Stimulated activated CD4-positive, alpha-beta T cell treated with anti-CD3 and anti-CD28 coated beads, TNF-alpha, amount 100 ng/mL, for 4 hours (primary cell): Measurements from ENCODE around the gene FAM118B.
"Not testable (repeated sequence)": the region's sequence is repeated elsewhere in the genome, so short reads cannot be mapped to it uniquely, and the experiment has no call there.

Experiments
- DNase-seq, 3 experiments: peaks; one replicate each; pipeline ENCODE4 v3.0.0-alpha.2; 2020; ENCODE audit warnings: low read depth in 3 of 3

Gene FAM118B

DNA sequence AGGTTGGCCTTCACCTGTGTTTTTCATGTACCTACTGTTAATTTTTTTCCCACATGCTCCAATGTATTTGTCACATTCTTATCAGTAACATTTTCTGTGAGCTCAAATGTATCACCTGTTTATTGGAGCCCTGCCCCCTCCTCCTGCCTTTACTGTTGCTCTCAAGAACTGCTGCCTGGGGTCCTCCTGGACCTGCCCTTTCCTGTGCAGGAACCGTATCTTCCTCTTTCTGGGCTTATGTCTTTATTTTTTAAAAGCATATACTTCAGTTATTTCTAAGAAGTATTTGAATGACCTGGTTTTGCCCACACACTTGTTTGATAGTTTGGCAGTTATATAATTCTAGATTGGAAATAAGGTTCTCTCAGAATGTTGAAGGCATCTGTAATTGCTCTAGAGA is 5.9 kb downstream of the FAM118B start:
- DNase-seq = no peak

- no peak for DNase-seq
These were observed 8.0 kb downstream of the FAM118B start for GRCh38 chr11:126219547-126219946.

- no peak for DNase-seq
These were observed 13.2 kb downstream of the FAM118B start for GRCh38 chr11:126224647-126225294.

DNA sequence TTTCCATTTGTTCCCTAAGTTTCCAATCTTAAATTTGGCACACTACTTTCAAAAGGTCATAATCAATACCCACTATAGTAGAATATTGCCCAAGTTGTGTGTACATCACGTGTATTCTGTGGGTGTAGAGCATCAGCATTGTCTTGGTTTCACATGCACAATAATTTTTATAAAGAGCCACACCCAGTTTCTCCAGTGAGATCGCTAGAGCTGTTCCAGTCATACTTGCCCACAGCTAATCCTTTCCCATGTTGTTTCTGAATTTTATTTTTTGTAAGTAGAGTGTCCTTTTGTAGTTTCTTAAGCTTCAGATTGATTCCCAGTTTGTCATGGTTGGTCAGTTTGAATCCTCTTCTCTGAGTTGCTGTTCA is 13.7 kb downstream of the FAM118B start:
- no peak for DNase-seq

DNA sequence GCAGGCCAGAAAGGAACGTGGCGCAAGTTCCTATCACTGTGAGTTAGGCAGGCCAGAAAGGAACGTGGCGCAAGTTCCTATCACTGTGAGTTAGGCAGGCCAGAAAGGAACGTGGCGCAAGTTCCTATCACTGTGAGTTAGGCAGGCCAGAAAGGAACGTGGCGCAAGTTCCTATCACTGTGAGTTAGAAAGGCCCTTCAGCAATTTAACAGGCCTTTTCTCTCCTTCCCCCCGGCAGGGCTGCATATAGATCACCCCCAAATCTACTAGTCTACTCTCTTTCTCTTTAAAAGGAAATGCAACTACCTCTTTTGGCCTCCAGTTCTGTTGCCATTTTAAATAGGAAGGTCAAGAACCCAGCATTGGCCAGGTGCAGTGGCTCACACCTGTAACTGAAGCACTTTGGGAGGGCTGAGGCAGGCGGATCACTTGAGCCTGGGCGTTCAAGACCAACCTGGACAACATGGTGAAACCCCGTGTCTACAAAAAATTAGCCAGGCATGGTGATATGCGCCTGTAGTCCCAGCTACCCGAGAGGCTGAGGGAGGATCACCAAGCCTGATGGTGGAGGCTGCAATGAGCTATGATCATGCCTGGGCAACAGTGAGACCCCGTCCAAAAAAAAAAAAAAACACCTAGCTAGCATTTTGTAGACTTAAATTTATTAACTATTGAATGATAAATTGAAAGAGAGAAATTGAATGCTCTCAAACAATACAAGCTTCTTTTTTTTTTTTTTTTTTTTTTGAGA is 14.9 kb downstream of the FAM118B start:
- no peak for DNase-seq

- DNase-seq = no peak
These were observed 18.4 kb downstream of the FAM118B start for GRCh38 chr11:126229858-126230540.

- no peak for DNase-seq
These were observed 20.3 kb downstream of the FAM118B start for GRCh38 chr11:126231725-126232459.

GRCh38 chr11:126232683-126233082 is 21.1 kb downstream of the FAM118B start:
- no peak for DNase-seq

DNA sequence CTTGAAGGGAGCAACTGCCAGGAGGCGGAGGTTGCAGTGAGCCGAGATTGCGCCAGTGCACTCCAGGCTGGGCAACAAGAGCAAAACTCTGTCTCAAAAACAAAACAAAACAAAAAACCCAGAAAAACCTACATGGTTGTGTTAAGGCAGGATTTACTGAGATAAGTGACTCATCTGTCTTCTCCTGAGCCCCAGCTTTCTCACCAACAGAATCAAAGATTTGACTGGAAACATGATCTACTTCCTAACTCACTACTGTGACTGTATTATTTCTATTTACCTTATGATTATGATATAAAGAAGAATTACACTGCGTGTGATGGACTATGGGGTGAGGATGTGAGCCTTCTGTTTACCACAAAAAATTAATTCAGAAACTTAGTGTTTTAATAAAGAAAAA is 21.8 kb downstream of the FAM118B start:
- no peak for DNase-seq

GRCh38 chr11:126246636-126247035 is 35.1 kb downstream of the FAM118B start:
- DNase-seq = no peak

DNA sequence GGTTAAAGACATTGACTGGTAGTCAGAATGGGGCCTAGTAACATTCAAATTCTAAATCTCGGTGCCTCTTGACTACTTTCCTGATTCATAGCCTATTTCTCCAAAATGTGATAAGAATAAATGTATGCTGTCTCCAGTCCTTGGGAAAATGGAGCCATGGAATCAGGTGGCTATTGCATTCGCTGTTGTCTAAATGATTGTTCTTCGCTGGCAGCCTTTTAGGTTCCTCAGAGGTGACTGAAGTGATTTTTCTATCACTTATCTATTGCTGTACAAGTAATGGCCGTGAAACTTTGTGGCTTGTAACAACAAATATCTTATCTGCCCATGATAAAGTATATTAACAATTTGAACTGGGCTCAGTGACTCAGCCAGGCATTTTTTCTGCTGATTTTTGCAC is 41.7 kb downstream of the FAM118B start:
- DNase-seq = no peak

DNA sequence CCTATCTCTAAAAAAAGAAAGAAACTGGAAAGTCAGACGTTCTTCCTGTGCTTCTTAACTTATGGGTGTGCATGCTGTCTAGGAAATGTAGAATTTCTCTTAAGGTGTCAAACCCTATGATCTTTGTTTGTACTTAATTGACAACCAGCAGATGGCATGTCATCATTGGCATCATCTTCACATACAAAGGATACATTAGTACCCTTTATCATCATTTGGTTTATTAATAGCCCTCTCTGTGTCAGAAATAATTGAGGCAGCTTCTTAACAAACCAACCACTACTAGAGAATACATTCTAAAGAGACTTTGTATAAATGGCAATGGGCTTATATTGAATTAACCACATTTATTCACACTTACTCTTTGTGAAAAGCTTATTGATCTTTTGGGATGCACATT is 43.2 kb downstream of the FAM118B start:
- no peak for DNase-seq

DNA sequence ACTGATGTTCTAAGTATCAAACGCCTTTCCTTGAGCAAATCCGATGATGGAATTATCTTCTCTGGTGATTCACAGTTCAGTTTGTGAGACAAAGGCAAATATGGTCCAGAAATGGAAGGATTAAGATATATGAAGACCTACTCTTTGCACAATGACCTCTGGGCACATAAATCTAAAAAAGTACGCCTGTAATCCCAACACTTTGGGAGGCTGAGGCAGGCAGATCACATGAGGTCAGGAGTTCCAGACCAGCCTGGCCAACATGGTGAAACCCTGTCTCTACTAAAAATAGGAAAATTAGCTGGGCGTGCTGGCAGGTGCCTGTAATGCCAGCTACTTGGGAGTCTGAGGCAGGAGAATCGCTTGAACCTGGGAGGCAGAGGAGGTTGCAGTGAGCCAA is 43.9 kb downstream of the FAM118B start:
- not testable (repeated sequence) for DNase-seq

DNA sequence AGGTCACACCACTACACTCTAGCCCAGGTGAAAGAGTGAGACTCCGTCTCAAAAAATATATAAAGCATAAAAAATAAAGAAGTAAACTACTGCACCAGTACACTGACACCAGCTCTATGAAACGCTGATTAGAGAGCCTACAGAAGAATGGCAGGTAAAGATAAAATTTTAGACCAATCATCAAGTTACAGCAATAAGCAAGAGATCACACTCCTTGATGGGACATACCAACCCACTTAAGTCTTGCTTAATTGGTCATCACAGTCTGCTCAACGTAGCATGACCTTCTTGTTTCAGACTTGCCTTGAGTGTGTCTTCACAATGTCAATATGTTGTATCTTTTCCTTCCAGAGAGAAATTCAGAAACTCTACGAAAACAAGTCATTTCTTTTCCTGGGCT is 44.6 kb downstream of the FAM118B start:
- no peak for DNase-seq

GRCh38 chr11:126257144-126257543 is 45.6 kb downstream of the FAM118B start:
- no peak for DNase-seq

GRCh38 chr11:126257764-126258163 is 46.2 kb downstream of the FAM118B start:
- DNase-seq = no peak

DNA sequence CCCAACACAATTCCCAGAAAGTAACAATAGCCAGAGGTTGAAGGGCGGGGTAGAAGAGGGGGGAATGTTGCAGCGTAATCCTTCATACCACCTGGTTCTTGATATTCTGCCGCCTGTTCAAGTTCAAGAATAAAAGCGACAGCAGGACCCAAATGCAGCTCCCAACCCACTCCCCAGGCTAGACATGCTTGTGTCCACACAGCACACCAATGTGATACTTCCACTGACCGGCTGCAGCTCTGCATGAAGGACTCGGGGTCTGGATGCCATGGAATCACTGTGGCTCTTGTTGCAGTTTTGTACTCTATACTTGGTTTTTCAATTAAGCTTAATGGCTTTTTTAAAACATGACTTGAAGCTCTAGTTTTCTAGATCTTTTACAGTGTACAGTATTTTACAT is 50.6 kb downstream of the FAM118B start:
- DNase-seq = no peak

- no peak for DNase-seq
These were observed 51.9 kb downstream of the FAM118B start for GRCh38 chr11:126263489-126263888.

- DNase-seq = no peak
These were observed 54.2 kb downstream of the FAM118B start for GRCh38 chr11:126265811-126266210.

GRCh38 chr11:126267650-126268049 is 56.1 kb downstream of the FAM118B start:
- DNase-seq = no peak

DNA sequence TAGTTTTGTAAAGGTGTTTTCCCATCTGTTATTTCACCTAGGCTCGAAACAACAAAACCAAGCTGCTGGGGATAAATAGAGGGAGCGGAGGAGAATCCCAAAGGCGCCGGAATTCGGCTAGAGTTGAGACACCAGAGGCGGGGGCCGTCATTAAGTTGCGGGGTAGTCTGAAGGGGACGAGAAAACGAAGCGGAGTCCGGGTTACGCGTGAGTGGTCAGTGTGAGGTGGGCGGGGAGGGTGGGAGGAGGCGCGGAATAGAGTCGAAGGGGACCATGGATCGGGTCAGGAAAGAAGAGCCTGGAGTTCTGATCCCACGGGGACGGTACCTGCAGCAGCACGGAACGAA is 56.8 kb downstream of the FAM118B start:
- no peak for DNase-seq
